GM23248 (cell line): ENCODE results near the gene ZBTB16. TPM values are rescaled to one million over a fixed set of nuclear protein-coding genes. Genes with fewer than 3 reads are reported as not detected.

ENCODE experiments used
- DNase-seq: peaks from one replicate; pipeline ENCODE4 v3.0.0-alpha.2; 2015
- H2AFZ ChIP-seq: fragments of 200-600 bp; sonication (generic); 2 replicates; pipeline ENCODE4 v1.6.1; 2016; ENCODE audit warnings: antibody characterized with exemption
- H3F3A ChIP-seq: fragments of 200-600 bp; sonication (generic); 2 replicates; pipeline ENCODE4 v1.6.1; 2016; ENCODE audit warnings: mild to moderate bottlenecking, antibody characterized with exemption, mixed run types; ENCODE audit not compliant: insufficient read depth
- H3K27ac ChIP-seq: fragments of 200-600 bp; sonication (generic); 2 replicates; pipeline ENCODE4 v1.5.1; 2016; ENCODE audit warnings: mild to moderate bottlenecking
- H3K27me3 ChIP-seq: fragments of 200-600 bp; sonication (generic); replicated peaks from 2 replicates; pipeline ENCODE4 v1.6.1; 2016; ENCODE audit warnings: mild to moderate bottlenecking; ENCODE audit not compliant: insufficient read depth
- H3K36me3 ChIP-seq: fragments of 200-600 bp; sonication (generic); 2 replicates; pipeline ENCODE4 v1.6.1; 2016; ENCODE audit warnings: low read depth, mild to moderate bottlenecking
- H3K4me1 ChIP-seq: fragments of 200-600 bp; sonication (generic); 2 replicates; pipeline ENCODE4 v1.6.1; 2016; ENCODE audit warnings: mild to moderate bottlenecking; ENCODE audit not compliant: insufficient read depth
- H3K4me2 ChIP-seq: fragments of 200-600 bp; sonication (generic); one replicate; pipeline ENCODE4 v1.6.1; 2016; ENCODE audit warnings: mild to moderate bottlenecking; ENCODE audit not compliant: unreplicated experiment
- H3K4me3 ChIP-seq: fragments of 200-600 bp; sonication (generic); 2 replicates; pipeline ENCODE4 v1.5.1; 2016; ENCODE audit warnings: mild to moderate bottlenecking
- H3K79me2 ChIP-seq: fragments of 200-600 bp; sonication (generic); 2 replicates; pipeline ENCODE4 v1.6.1; 2016; ENCODE audit warnings: mild to moderate bottlenecking; ENCODE audit not compliant: insufficient read depth
- H3K9ac ChIP-seq: fragments of 200-600 bp; sonication (generic); 2 replicates; pipeline ENCODE4 v1.6.1; 2016; ENCODE audit warnings: mild to moderate bottlenecking
- H3K9me2 ChIP-seq: fragments of 200-600 bp; sonication (generic); 2 replicates; pipeline ENCODE4 v1.6.1; 2016; ENCODE audit warnings: mixed run types, mild to moderate bottlenecking, moderate library complexity; ENCODE audit not compliant: insufficient read depth
- H3K9me3 ChIP-seq: fragments of 200-600 bp; sonication (generic); one replicate; pipeline ENCODE4 v1.6.1; 2017; ENCODE audit warnings: low read depth
- H4K20me1 ChIP-seq: fragments of 200-600 bp; sonication (generic); 2 replicates; pipeline ENCODE4 v1.6.0; 2016; ENCODE audit not compliant: insufficient read depth
- EZH2 ChIP-seq: fragments of 200-600 bp; sonication (generic); IDR thresholded peaks from 2 replicates; pipeline ENCODE4 v1.6.1; 2018; ENCODE audit warnings: antibody characterized with exemption, mild to moderate bottlenecking; ENCODE audit not compliant: insufficient read depth, poor library complexity, severe bottlenecking
- EZH2phosphoT487 ChIP-seq: fragments of 200-600 bp; sonication (generic); IDR thresholded peaks from 2 replicates; pipeline ENCODE4 v1.6.1; 2018; ENCODE audit warnings: antibody characterized with exemption, moderate library complexity, mild to moderate bottlenecking, low read depth; ENCODE audit not compliant: insufficient read depth
- WGBS, 2 experiments: methylation state at CpG; one replicate each; pipeline ENCODE4 v1.1.6; 2015 to 2017; ENCODE audit warnings: low lambda C conversion rate in 2 of 2, low coverage in 1 of 2; ENCODE audit errors: missing lambda C conversion rate in 2 of 2; 5-methylcytosine and 5-hydroxymethylcytosine counted together
- in situ Hi-C: fragments of 300-500 bp; cut with MboI; formaldehyde crosslinking; loops from 2 replicates; pipeline ENCODE4 v1.15.0; 2020
- polyA plus RNA-seq: library from polyadenylated mRNA; unstranded; fragments of >200 nt; fragmentation: Nextera tagmentation; extraction: Ambion mirVana; gene quantifications from 2 replicates; pipeline ENCODE4 v1.2.1, GENCODE V29; 2016
- total RNA-seq: library from RNA; depleted of rRNA; stranded (reverse); fragments of >200 nt; shearing (Covaris generic); gene quantifications from 2 replicates; pipeline ENCODE4 v1.2.3, GENCODE V29; 2014

ZBTB16 gene
- total and polyA plus RNA-seq, 2 experiments from 2014 or later: not detected

GRCh38 chr11:114036147-114036811 lies 23.2 kb upstream of the ZBTB16 start:
- Histone ChIP-seq H3K4me2 (peak overlapping the region; percentile 95), H3K36me3 (no peaks in the 10 kb centered on the region), H4K20me1 (no peaks in the 10 kb centered on the region), H3K4me3 (peak overlapping the region; percentile 73), H3K9me2 (no peaks in the 10 kb centered on the region), H3K27ac (no peak overlapping the region), H3K9ac (peak overlapping the region; percentile 55), H3K79me2 (no peaks in the 10 kb centered on the region), H3F3A (peaks cover 5% of the 10 kb centered on the region; the same call in 1 of the 2 replicates), H3K27me3 (peaks cover 23% of the 10 kb centered on the region), H2AFZ (peak overlapping the region; percentile 77), H3K9me3 (no peaks in the 10 kb centered on the region), H3K4me1 (no peaks in the 10 kb centered on the region)
- peak; percentile 84 for DNase-seq
- TF ChIP-seq EZH2phosphoT487: no peak
- no peak for TF ChIP-seq EZH2
- in situ Hi-C loops: no loop called here
- 1 to 2% methylated on average over 34 to 37 of the region's 37 CpGs for WGBS, 2 experiments

GRCh38 chr11:114036958-114037357 lies 22.6 kb upstream of the ZBTB16 start:
- no peaks in the 10 kb centered on the region for H3K79me2 ChIP-seq
- H3K27ac ChIP-seq: no peak overlapping the region
- in situ Hi-C loops: no loop called here
- H3K4me1 ChIP-seq: no peaks in the 10 kb centered on the region
- H3K9me2 ChIP-seq: no peaks in the 10 kb centered on the region
- 95 to 96% methylated on average over 3 of the region's 3 CpGs for WGBS, 2 experiments
- no peaks in the 10 kb centered on the region for H4K20me1 ChIP-seq
- H3K9ac ChIP-seq: no peak overlapping the region
- H3K27me3 ChIP-seq: peaks cover 17% of the 10 kb centered on the region
- H3K4me2 ChIP-seq: peak overlapping the region; percentile 95
- no peak for TF ChIP-seq EZH2
- TF ChIP-seq EZH2phosphoT487: no peak
- H3K9me3 ChIP-seq: no peaks in the 10 kb centered on the region
- peaks cover 5% of the 10 kb centered on the region; the same call in 1 of the 2 replicates for H3F3A ChIP-seq
- no peak for DNase-seq
- H3K4me3 ChIP-seq: peak overlapping the region; percentile 73; the same call in 1 of the 2 replicates
- peak overlapping the region; percentile 77; the same call in 1 of the 2 replicates for H2AFZ ChIP-seq
- H3K36me3 ChIP-seq: no peaks in the 10 kb centered on the region

DNA sequence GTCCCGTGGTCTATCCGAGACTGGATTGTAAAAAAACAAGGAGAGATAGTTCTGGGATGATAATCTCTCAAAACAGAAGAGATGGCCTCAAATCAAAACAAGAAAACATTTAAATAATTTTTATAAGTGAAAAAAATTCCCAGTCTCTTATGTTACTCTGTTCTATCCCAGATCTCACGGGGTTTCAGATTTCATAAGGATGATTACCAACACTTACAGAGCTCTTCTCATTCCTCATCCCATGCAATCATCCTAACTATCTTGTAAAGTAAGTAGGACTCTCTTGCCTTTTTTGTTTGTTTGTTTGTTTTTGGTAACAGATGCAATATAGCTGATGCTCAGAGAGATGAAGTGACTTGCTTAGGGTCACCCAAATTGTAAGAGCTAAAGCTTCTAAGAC lies 20.0 kb upstream of the ZBTB16 start:
- H3K27ac ChIP-seq: no peak overlapping the region
- H3K9me2 ChIP-seq: no peaks in the 10 kb centered on the region
- in situ Hi-C loops: no loop called here
- no peak for DNase-seq
- H3K79me2 ChIP-seq: no peaks in the 10 kb centered on the region
- H4K20me1 ChIP-seq: no peaks in the 10 kb centered on the region
- H2AFZ ChIP-seq: no peak overlapping the region
- no peak overlapping the region for H3K4me2 ChIP-seq
- H3F3A ChIP-seq: peaks cover 5% of the 10 kb centered on the region; the same call in 1 of the 2 replicates
- no peak overlapping the region for H3K9ac ChIP-seq
- no peaks in the 10 kb centered on the region for H3K9me3 ChIP-seq
- H3K27me3 ChIP-seq: peaks cover 6% of the 10 kb centered on the region
- 57% methylated on average over 3 of the region's 3 CpGs for WGBS, 2 experiments
- H3K36me3 ChIP-seq: no peaks in the 10 kb centered on the region
- TF ChIP-seq EZH2 (no peak), EZH2phosphoT487 (no peak)
- no peaks in the 10 kb centered on the region for H3K4me1 ChIP-seq
- no peak overlapping the region for H3K4me3 ChIP-seq

GRCh38 chr11:114040706-114041211 lies 18.8 kb upstream of the ZBTB16 start:
- peaks cover 5% of the 10 kb centered on the region; the same call in 1 of the 2 replicates for H3F3A ChIP-seq
- 76% methylated on average over 7 of the region's 7 CpGs for WGBS, 2 experiments
- H3K4me2 ChIP-seq: no peak overlapping the region
- no peaks in the 10 kb centered on the region for H3K9me2 ChIP-seq
- no peak overlapping the region for H3K27ac ChIP-seq
- in situ Hi-C loops: no loop called here
- H3K36me3 ChIP-seq: no peaks in the 10 kb centered on the region
- H4K20me1 ChIP-seq: no peaks in the 10 kb centered on the region
- DNase-seq: peak; percentile 65
- no peaks in the 10 kb centered on the region for H3K9me3 ChIP-seq
- H3K27me3 ChIP-seq: peaks cover 9% of the 10 kb centered on the region
- TF ChIP-seq EZH2phosphoT487 (no peak), EZH2 (no peak)
- H3K9ac ChIP-seq: no peak overlapping the region
- H3K4me1 ChIP-seq: no peaks in the 10 kb centered on the region
- H3K79me2 ChIP-seq: no peaks in the 10 kb centered on the region
- H2AFZ ChIP-seq: no peak overlapping the region
- H3K4me3 ChIP-seq: no peak overlapping the region
